ENCODE measurements around the gene NTRK3.
"Not testable (repeated sequence)": the region's sequence is repeated elsewhere in the genome, so short reads cannot be mapped to it uniquely, and the experiment has no call there.

NTRK3 gene

DNA sequence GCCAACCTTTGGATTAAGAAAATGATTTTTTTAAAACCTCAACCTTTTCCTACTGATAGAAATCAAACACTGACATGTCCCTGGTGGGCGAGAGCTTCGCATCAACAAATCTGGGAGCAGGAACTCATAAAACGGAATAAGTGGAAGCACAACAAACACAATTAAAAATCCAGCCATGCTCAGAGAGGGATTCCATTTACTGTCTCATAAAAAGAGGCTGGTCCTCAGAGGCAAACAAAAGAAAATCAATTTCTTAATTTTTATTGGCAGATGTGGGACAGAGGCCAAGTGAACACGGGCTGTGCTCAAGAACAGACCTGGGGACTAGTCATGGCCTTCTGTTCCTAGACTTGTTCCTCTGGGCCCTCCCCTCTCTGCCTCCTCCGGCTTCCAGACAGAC lies 214.5 kb downstream of the NTRK3 start:
- in situ Hi-C loops (cut with HindIII; ENCODE audit: low sequenced_read_pairs), result no loop called here

GRCh38 chr15:88040516-88040915 lies 216.0 kb downstream of the NTRK3 start:
- in situ Hi-C loops (cut with HindIII; ENCODE audit: low sequenced_read_pairs), result no loop called here

- in situ Hi-C loops (cut with HindIII; ENCODE audit: low sequenced_read_pairs), result no loop called here
Measured at GRCh38 chr15:88038261-88038660, 218.3 kb downstream of the NTRK3 start.

GRCh38 chr15:88036154-88036839 lies 220.2 kb downstream of the NTRK3 start:
- in situ Hi-C loops (cut with HindIII; ENCODE audit: low sequenced_read_pairs), result no loop called here

DNA sequence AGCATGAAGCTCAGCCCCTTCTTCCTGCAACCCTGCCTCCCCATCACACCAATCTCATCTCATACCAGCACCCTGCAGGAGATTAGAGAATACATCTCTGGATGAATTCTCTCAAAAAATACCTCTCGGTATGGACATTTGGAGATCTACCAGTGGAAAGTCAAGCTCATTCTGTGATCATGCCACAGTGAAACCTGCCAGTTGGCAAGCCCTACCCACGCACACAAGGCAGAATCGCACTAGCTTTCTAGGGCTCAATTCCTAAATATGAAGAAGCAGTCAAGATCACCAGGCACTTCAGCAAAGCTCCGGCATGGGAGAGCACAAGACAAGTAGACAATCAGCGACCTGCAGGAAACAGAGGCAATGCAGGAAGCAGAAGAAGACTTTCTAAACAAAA lies 221.2 kb downstream of the NTRK3 start:
- in situ Hi-C loops (cut with HindIII; ENCODE audit: low sequenced_read_pairs), result no loop called here

- in situ Hi-C loops (cut with HindIII; ENCODE audit: low sequenced_read_pairs), result not testable (repeated sequence)
Measured at GRCh38 chr15:88033421-88033820, 223.1 kb downstream of the NTRK3 start.

- in situ Hi-C loops (cut with HindIII; ENCODE audit: low sequenced_read_pairs), result no loop called here
Measured at GRCh38 chr15:88032787-88033186, 223.8 kb downstream of the NTRK3 start.

DNA sequence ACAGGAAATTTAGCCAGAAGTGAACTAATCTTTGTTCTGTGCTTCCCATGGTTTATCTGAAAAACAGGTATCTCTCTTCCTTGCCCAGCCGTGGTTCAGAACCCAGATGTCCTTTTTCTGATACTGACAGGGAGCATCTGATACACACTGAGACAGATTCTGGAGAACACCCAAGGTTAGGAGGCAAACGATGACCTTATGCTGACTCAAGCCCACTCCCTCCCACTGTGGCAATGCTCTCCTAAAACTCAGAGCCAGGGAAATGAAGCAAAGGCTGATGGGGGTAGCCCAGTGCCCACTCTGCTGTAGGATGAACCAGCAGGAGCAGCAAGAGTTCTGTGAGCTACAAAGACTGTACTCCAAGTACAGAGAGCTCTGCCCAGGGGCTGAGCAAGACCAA lies 225.1 kb downstream of the NTRK3 start:
- in situ Hi-C loops (cut with HindIII; ENCODE audit: low sequenced_read_pairs), result no loop called here

GRCh38 chr15:88029696-88030095 lies 226.8 kb downstream of the NTRK3 start:
- in situ Hi-C loops (cut with HindIII; ENCODE audit: low sequenced_read_pairs), result no loop called here

DNA sequence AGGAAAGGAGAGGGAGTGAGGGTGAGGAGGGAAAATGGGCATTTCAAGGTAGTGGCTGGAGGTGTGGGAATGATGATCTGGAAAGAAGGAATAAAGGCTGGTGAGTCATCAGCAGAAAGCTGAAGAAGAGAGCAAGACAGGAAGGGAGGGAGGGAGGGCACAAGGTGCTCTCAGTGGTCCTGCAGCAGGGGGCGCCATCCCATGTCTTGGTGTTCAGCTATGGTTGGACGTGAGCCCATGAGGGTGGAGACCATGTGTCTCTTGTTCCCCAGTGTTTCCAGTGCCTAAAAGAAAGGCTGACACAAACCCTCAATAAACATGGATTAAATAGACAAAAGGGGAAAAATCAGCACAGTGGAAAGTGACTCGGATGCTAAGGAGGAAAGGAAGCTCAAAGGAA lies 228.5 kb downstream of the NTRK3 start:
- in situ Hi-C loops (cut with HindIII; ENCODE audit: low sequenced_read_pairs), result no loop called here

DNA sequence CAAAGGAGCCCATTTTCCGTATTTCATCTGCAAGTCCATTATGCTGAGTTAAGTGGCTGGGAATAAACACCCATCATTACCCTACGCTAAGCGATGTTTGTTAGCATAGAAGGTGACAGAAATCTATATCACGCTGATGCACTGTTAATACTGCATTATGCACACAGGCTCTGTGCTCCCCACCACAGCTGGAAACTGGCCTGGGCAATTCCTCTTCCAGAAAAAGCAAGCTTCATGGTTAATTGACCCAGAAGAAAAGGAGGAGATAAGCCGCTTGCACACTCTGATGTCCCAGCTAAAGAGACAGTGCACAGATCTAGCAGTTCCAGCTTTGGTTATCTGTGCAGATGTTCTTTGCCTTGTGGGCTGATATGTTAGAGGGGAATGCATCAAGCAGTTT lies 232.6 kb downstream of the NTRK3 start:
- in situ Hi-C loops (cut with HindIII; ENCODE audit: low sequenced_read_pairs), result loop anchor here (5.0 kb wide), 1 partner anchor 87 kb away; no protein-coding TSS in a partner anchor

DNA sequence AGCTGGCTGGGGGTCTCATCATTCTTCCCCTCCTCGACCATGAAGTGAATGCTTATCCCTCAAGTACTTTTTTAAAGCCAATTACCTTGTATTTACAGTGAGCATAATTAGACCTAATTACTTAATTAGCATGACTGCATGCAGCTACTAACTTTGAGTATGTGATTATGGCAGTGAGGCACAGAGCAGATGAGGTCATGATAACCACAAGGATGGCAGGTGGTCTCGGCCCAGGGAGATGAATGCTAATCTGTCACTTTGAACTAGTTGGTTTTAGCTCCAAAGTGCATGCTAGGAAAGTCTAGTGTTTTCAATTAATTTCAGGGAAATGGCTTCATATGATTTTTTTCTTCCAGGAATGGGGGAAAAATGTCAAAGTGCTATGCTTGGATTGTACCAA lies 233.8 kb downstream of the NTRK3 start:
- in situ Hi-C loops (cut with HindIII; ENCODE audit: low sequenced_read_pairs), result loop anchor here (5.0 kb wide), 1 partner anchor 85 kb away; no protein-coding TSS in a partner anchor

DNA sequence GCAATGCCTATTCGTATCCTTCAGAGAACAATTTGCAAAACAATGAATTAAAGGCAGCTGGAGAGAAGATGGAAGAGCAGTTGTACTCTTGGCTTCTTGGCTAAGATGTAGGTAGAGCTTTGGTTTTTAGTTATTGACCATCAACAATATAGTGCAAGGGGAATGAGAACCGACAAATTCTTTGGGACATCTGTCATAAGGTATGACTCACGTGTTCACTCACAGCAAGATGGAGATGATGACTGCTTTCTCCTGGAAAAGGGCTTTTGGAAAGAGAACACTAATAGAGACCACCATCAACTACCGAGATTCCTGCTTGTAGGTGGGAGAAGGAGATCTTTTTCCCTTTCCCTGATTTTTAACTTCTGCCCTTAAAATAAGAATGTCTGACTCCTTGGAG lies 234.9 kb downstream of the NTRK3 start:
- in situ Hi-C loops (cut with HindIII; ENCODE audit: low sequenced_read_pairs), result loop anchor here (5.0 kb wide), 1 partner anchor 84 kb away; no protein-coding TSS in a partner anchor

- in situ Hi-C loops (cut with HindIII; ENCODE audit: low sequenced_read_pairs), result loop anchor here (5.0 kb wide), 1 partner anchor 84 kb away; no protein-coding TSS in a partner anchor
Measured at GRCh38 chr15:88020806-88021205, 235.7 kb downstream of the NTRK3 start.

DNA sequence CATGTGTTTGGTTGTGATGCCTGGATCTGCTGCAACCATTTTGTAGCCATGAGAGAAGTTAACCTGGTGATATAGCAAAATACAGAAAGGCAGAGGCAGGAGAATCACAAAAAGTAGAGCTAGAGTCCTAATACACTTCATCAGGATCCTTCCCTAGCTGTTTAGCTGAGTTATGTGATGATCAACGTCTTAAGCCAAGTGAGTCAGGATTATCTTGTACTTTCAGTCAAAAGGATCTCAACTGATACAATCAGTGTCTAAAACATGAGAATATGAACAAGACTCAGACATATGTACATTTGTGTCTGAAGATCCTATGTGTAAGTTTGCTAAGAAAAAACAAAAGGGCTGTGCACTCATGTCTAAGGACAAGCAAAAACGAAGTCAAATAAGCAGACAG lies 236.9 kb downstream of the NTRK3 start:
- in situ Hi-C loops (cut with HindIII; ENCODE audit: low sequenced_read_pairs), result loop anchor here (5.0 kb wide), 2 partner anchors 78 to 82 kb away; no protein-coding TSS in a partner anchor

- in situ Hi-C loops (cut with HindIII; ENCODE audit: low sequenced_read_pairs), result loop anchor here (5.0 kb wide), 1 partner anchor 78 kb away; no protein-coding TSS in a partner anchor
Measured at GRCh38 chr15:88018869-88019641, 237.5 kb downstream of the NTRK3 start.

- in situ Hi-C loops (cut with HindIII; ENCODE audit: low sequenced_read_pairs), result loop anchor here (5.0 kb wide), 1 partner anchor 80 kb away; no protein-coding TSS in a partner anchor
Measured at GRCh38 chr15:88017753-88018152, 238.8 kb downstream of the NTRK3 start.

DNA sequence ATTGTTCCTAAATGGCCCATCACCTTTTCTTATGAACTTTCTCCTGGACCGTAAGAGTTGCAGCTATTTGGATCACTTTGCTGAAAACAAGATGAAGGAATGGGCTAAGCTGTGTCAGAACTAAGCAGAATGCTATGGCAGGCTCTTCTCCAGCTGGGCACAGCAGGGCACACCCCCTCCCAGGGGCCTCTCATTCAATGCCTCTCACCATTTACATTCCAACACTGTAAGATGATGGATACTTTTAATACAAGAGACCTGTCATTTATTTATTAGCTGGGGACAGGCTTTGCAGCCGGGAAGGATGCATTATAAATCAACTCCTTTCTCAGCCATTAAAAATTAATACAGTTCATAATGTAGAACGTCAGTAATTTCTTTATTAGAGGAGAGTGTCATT lies 240.1 kb downstream of the NTRK3 start:
- in situ Hi-C loops (cut with HindIII; ENCODE audit: low sequenced_read_pairs), result loop anchor here (5.0 kb wide), 1 partner anchor 81 kb away; no protein-coding TSS in a partner anchor

- in situ Hi-C loops (cut with HindIII; ENCODE audit: low sequenced_read_pairs), result loop anchor here (5.0 kb wide), 1 partner anchor 82 kb away; no protein-coding TSS in a partner anchor
Measured at GRCh38 chr15:88015228-88015860, 241.2 kb downstream of the NTRK3 start.

DNA sequence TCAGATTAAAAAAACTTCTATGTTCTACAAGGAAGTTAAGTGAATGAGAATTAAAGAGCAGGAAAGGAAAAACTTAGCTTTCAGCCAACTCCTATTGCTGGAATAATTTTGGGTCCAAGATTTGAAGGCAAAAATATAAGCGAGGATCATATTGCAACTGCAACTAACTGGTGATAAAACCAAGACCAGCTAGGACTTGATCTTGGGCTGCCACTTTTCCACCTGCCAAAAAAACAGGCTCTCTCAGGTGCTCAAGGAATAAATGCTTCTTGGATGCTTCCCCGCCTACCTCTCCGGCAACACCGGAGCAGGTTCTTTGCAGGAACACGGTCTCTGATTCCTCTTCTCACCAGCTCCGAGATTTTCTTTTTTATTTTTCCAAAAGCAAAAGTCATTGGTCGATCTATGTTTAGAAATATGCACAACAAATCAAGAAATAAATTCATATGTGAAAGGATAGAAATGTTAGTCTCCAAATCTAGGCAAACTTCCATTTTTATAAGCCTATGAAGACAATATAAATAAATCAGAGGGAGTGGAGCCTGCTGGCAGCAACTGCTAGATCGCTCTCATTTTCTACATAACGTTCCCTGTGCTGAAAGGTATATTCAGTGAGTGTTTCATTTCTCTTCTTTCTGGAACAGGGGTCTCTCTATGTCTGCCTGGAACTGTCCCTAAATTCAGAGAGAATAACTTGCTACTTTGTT lies 241.9 kb downstream of the NTRK3 start:
- in situ Hi-C loops (cut with HindIII; ENCODE audit: low sequenced_read_pairs), result loop anchor here (5.0 kb wide), 1 partner anchor 83 kb away; no protein-coding TSS in a partner anchor

DNA sequence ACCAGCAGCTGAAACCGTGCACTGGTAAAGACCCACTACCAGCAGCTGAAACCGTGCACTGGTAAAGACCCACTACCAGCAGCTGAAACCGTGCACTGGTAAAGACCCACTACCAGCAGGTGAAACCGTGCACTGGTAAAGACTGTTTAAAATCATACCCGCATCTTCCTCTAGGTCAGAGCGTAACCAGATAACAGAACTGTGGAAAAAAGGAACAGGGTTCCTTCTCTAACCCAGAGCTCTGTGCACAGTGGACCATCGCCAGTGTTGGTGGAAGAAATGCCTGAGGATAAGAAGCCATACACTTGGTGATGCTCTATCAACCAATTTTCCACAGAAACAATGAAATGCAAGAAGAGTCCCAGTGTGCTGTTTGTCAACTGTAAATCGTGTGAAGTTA lies 243.4 kb downstream of the NTRK3 start:
- in situ Hi-C loops (cut with HindIII; ENCODE audit: low sequenced_read_pairs), result no loop called here

All from endothelial cell of hepatic sinusoid (primary cell).